H1 (cell line): ENCODE results near the gene USP7. TPM values are rescaled to one million over a fixed set of nuclear protein-coding genes. Genes with fewer than 3 reads are reported as not detected.

ENCODE experiments used
- GABPA ChIP-seq: IDR thresholded peaks from 2 replicates; pipeline ENCODE4 v1.6.1; 2011; ENCODE audit warnings: mild to moderate bottlenecking, low read length, moderate library complexity, borderline replicate concordance; ENCODE audit not compliant: insufficient read depth
- JUN ChIP-seq: IDR thresholded peaks from 2 replicates; pipeline ENCODE4 v1.6.1; 2011; ENCODE audit warnings: low read depth, mild to moderate bottlenecking, improper control_type of control experiment, low read length
- MAX ChIP-seq: IDR thresholded peaks from 2 replicates; pipeline ENCODE4 v1.6.1; 2012; ENCODE audit warnings: inconsistent platforms
- SIRT6 ChIP-seq: IDR thresholded peaks from one replicate; pipeline ENCODE4 v1.7.1; 2012; ENCODE audit warnings: low read length, inconsistent platforms
- polyA plus RNA-seq, 7 experiments: library from polyadenylated mRNA; depleted of rRNA in 3 of 7; stranded (reverse) in 5 of 7; unstranded in 2 of 7; fragments of >200 nt in 5 of 7; fragments of 200-250 nt in 2 of 7; gene quantifications; 1 replicate in 5 of 7; 2 replicates in 1 of 7; 4 replicates in 1 of 7; pipeline versions ENCODE4 v1.2.1 to v1.2.3, GENCODE V29; 2011 to 2013; ENCODE audit warnings: missing spikeins in 2 of 7, mixed read lengths in 2 of 7
- total RNA-seq: library from RNA; stranded (reverse); fragmentation: NEBNext Ultra II Directional; extraction: Animal tissue kit (Norgen Biotek cat#: 25700); gene quantifications from 2 replicates; pipeline ENCODE4 v1.2.1, GENCODE V29; 2021
- TF ChIP-seq, protein P1 (sequence below): fragments of 300-600 bp; sonication (generic); IDR thresholded peaks from 2 replicates; pipeline ENCODE4 v1.7.1; 2012; ENCODE audit warnings: low read length, moderate library complexity, mild to moderate bottlenecking, inconsistent platforms; ENCODE audit not compliant: insufficient replicate concordance

USP7 gene
- total and polyA plus RNA-seq, 2 of the 8 experiments (the other 6 are each of a cell fraction or from before 2014, with no cell fraction given), result 21.3 to 211 TPM

- TF ChIP-seq, protein P1, sequence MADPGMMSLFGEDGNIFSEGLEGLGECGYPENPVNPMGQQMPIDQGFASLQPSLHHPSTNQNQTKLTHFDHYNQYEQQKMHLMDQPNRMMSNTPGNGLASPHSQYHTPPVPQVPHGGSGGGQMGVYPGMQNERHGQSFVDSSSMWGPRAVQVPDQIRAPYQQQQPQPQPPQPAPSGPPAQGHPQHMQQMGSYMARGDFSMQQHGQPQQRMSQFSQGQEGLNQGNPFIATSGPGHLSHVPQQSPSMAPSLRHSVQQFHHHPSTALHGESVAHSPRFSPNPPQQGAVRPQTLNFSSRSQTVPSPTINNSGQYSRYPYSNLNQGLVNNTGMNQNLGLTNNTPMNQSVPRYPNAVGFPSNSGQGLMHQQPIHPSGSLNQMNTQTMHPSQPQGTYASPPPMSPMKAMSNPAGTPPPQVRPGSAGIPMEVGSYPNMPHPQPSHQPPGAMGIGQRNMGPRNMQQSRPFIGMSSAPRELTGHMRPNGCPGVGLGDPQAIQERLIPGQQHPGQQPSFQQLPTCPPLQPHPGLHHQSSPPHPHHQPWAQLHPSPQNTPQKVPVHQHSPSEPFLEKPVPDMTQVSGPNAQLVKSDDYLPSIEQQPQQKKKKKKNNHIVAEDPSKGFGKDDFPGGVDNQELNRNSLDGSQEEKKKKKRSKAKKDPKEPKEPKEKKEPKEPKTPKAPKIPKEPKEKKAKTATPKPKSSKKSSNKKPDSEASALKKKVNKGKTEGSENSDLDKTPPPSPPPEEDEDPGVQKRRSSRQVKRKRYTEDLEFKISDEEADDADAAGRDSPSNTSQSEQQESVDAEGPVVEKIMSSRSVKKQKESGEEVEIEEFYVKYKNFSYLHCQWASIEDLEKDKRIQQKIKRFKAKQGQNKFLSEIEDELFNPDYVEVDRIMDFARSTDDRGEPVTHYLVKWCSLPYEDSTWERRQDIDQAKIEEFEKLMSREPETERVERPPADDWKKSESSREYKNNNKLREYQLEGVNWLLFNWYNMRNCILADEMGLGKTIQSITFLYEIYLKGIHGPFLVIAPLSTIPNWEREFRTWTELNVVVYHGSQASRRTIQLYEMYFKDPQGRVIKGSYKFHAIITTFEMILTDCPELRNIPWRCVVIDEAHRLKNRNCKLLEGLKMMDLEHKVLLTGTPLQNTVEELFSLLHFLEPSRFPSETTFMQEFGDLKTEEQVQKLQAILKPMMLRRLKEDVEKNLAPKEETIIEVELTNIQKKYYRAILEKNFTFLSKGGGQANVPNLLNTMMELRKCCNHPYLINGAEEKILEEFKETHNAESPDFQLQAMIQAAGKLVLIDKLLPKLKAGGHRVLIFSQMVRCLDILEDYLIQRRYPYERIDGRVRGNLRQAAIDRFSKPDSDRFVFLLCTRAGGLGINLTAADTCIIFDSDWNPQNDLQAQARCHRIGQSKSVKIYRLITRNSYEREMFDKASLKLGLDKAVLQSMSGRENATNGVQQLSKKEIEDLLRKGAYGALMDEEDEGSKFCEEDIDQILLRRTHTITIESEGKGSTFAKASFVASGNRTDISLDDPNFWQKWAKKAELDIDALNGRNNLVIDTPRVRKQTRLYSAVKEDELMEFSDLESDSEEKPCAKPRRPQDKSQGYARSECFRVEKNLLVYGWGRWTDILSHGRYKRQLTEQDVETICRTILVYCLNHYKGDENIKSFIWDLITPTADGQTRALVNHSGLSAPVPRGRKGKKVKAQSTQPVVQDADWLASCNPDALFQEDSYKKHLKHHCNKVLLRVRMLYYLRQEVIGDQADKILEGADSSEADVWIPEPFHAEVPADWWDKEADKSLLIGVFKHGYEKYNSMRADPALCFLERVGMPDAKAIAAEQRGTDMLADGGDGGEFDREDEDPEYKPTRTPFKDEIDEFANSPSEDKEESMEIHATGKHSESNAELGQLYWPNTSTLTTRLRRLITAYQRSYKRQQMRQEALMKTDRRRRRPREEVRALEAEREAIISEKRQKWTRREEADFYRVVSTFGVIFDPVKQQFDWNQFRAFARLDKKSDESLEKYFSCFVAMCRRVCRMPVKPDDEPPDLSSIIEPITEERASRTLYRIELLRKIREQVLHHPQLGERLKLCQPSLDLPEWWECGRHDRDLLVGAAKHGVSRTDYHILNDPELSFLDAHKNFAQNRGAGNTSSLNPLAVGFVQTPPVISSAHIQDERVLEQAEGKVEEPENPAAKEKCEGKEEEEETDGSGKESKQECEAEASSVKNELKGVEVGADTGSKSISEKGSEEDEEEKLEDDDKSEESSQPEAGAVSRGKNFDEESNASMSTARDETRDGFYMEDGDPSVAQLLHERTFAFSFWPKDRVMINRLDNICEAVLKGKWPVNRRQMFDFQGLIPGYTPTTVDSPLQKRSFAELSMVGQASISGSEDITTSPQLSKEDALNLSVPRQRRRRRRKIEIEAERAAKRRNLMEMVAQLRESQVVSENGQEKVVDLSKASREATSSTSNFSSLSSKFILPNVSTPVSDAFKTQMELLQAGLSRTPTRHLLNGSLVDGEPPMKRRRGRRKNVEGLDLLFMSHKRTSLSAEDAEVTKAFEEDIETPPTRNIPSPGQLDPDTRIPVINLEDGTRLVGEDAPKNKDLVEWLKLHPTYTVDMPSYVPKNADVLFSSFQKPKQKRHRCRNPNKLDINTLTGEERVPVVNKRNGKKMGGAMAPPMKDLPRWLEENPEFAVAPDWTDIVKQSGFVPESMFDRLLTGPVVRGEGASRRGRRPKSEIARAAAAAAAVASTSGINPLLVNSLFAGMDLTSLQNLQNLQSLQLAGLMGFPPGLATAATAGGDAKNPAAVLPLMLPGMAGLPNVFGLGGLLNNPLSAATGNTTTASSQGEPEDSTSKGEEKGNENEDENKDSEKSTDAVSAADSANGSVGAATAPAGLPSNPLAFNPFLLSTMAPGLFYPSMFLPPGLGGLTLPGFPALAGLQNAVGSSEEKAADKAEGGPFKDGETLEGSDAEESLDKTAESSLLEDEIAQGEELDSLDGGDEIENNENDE, result no peak
- no peak for TF ChIP-seq MAX
- TF ChIP-seq SIRT6, result no peak
- TF ChIP-seq GABPA, result no peak
- TF ChIP-seq JUN, result no peak
These were observed 73.2 kb downstream of the USP7 start (continued) for GRCh38 chr16:8890549-8890921.
